ENCODE data around the gene HSPA6. TPM values are rescaled to one million over a fixed set of nuclear protein-coding genes. Genes with fewer than 3 reads are reported as not detected.

Gene HSPA6
- total and polyA plus RNA-seq, 4 experiments from 2014 or later, result 0.09 to 2.4 (median 2.4) TPM; not detected in 1

GRCh38 chr1:161483361-161483760, 41.0 kb upstream of the HSPA6 start:
- Mint-ChIP-seq H3K27me3 (peaks cover 11 to 15% of the 10 kb centered on the region in 2 donors), H3K9me3 (no peaks in the 10 kb centered on the region), H3K4me3 (no peak overlapping the region), H3K36me3 (no peaks in the 10 kb centered on the region), H3K4me1 (peaks cover 0 to 6% (median 4%) of the 10 kb centered on the region in 4 donors), H3K27ac (no peak overlapping the region)
- Histone ChIP-seq H3K27me3 (ENCODE audit: insufficient read depth, low read length) (peaks cover 3% of the 10 kb centered on the region), H3K9me3 (ENCODE audit: control insufficient read depth in 1 of 2, low read length in 2 of 2) (no peaks in the 10 kb centered on the region), H3K4me3 (ENCODE audit: low read length in 2 of 2) (no peak overlapping the region), H3K36me3 (ENCODE audit: insufficient read depth, low read length) (no peaks in the 10 kb centered on the region), H3K4me1 (ENCODE audit: insufficient read depth, low read length) (no peaks in the 10 kb centered on the region), H3K27ac (ENCODE audit: low read depth, low read length) (no peak overlapping the region)
- ChIA-PET POLR2A (ENCODE audit: partially characterized antibody) (interaction anchor here (0.7 kb wide), 1 partner anchor 57 kb away, joined by 3 read pairs; no protein-coding TSS in a partner anchor), CTCF (ENCODE audit: partially characterized antibody) (interaction anchor here (1.2 to 4.9 kb wide), 2 partner anchors 12 to 258 kb away, joined by 3 to 38 read pairs; no protein-coding TSS in a partner anchor)
- no peak for DNase-seq
- intact Hi-C loops (cut with micrococcal nuclease), result loop anchor here (10.0 kb wide), 3 partner anchors 61 to 551 kb away; partner anchors contain the start of gene FCGR3A

DNA sequence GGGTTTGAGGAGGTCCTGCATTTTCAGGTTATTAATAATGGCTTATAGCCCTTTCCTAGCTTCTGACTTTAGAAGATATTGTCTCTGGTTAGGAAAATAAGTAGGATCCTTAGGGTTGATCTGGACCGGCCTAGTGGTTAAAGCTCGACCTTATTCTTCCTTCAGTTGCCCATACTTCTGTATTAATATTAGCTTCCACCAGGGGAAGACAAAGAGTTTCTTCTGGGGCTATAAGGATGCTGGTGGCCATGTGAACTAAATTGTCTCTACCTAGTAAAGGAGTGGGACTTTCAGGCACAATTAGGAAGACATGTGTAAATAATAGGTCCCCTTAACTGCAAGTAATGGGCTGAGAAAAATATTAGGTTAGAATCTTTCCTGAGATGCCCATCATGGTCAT, 39.7 kb upstream of the HSPA6 start:
- intact Hi-C loops (cut with micrococcal nuclease), result loop anchor here (10.0 kb wide), 3 partner anchors 60 to 550 kb away; partner anchors contain the start of gene FCGR3A
- no peak overlapping the region for H3K27ac Mint-ChIP-seq
- Histone ChIP-seq H3K27ac (ENCODE audit: low read depth, low read length) (no peak overlapping the region), H3K27me3 (ENCODE audit: insufficient read depth, low read length) (peaks cover 3% of the 10 kb centered on the region), H3K4me1 (ENCODE audit: insufficient read depth, low read length) (no peaks in the 10 kb centered on the region), H3K36me3 (ENCODE audit: insufficient read depth, low read length) (no peaks in the 10 kb centered on the region), H3K4me3 (ENCODE audit: low read length in 2 of 2) (no peak overlapping the region), H3K9me3 (ENCODE audit: control insufficient read depth in 1 of 2, low read length in 2 of 2) (no peaks in the 10 kb centered on the region)
- ChIA-PET POLR2A (ENCODE audit: partially characterized antibody) (no interaction called here), CTCF (ENCODE audit: partially characterized antibody) (interaction anchor here (0.7 to 4.9 kb wide), 5 partner anchors 11 to 256 kb away, joined by 3 to 38 read pairs (median 3); no protein-coding TSS in a partner anchor)
- H3K36me3 Mint-ChIP-seq, result no peaks in the 10 kb centered on the region
- peaks cover 9 to 17% of the 10 kb centered on the region in 2 donors for H3K27me3 Mint-ChIP-seq
- H3K4me3 Mint-ChIP-seq, result no peak overlapping the region
- no peak for DNase-seq
- H3K9me3 Mint-ChIP-seq, result no peaks in the 10 kb centered on the region
- peaks cover 0 to 6% (median 4%) of the 10 kb centered on the region in 4 donors for H3K4me1 Mint-ChIP-seq

DNA sequence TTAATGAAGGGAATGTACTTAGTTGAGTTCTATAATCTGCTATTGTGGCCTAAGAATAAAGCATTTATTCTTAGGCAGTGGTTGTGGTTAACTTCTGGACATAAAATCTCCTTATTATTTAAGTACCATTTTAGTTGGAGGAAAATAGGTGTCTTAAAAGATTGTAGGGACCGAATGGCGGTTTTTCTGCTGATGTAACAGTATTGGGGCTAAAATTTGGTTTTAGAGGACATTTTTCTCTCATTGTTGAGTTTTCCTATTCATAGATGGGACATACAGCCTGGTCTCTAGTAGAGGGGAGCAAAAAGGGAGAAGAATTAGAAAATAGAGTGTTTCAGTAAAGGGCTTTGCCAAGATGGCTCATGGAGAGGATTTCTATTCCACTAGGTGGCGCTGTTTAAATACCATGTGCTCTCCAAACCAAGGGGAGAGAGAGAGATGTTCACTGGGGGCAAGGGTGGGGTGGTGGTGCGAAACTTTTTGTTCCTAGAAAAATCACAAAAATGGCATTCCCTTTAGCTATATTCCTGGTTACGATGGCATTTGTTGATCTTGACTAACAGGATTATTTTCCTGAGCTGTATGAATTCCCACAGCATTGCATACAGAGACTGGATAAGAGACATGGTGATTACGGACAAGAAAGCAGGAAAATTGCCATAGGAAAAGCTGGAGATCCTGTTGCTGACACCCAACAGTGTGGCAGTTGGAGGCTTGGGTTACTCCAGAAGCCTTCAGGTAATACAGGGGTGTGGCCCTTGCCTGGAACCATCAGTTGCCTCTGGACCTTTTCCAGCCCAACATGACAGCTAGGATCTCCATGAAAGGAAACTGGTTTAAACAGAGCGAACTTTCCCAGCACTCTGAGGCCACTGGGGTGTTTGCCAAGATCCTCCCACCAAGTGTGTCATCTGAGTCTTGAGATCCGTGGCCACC, 37.3 kb upstream of the HSPA6 start:
- Histone ChIP-seq H3K4me3 (ENCODE audit: low read length in 2 of 2) (no peak overlapping the region), H3K9me3 (ENCODE audit: control insufficient read depth in 1 of 2, low read length in 2 of 2) (no peaks in the 10 kb centered on the region), H3K27ac (ENCODE audit: low read depth, low read length) (no peak overlapping the region), H3K4me1 (ENCODE audit: insufficient read depth, low read length) (peaks cover 8% of the 10 kb centered on the region), H3K27me3 (ENCODE audit: insufficient read depth, low read length) (peaks cover 1% of the 10 kb centered on the region), H3K36me3 (ENCODE audit: insufficient read depth, low read length) (no peaks in the 10 kb centered on the region)
- ChIA-PET CTCF (ENCODE audit: partially characterized antibody) (interaction anchor here (0.6 to 2.4 kb wide), 12 partner anchors 8 to 549 kb away, joined by 3 to 51 read pairs (median 4); no protein-coding TSS in a partner anchor), POLR2A (ENCODE audit: partially characterized antibody) (interaction anchor here (1.1 kb wide), 1 partner anchor 240 kb away, joined by 4 read pairs; no protein-coding TSS in a partner anchor)
- peak overlapping the region in 1 of 7 donors; percentile 57 for H3K27ac Mint-ChIP-seq
- no peak overlapping the region for H3K4me3 Mint-ChIP-seq
- H3K9me3 Mint-ChIP-seq, result no peaks in the 10 kb centered on the region
- peaks cover 11 to 28% (median 18%) of the 10 kb centered on the region in 4 donors for H3K4me1 Mint-ChIP-seq
- DNase-seq, result peak; percentile 60 to 67 (median 64)
- peaks cover 7 to 18% of the 10 kb centered on the region in 2 donors for H3K27me3 Mint-ChIP-seq
- intact Hi-C loops (cut with micrococcal nuclease), result loop anchor here (1.0 to 10.0 kb wide), 5 partner anchors 58 to 548 kb away; partner anchors contain the start of gene FCGR3A
- H3K36me3 Mint-ChIP-seq, result no peaks in the 10 kb centered on the region

GRCh38 chr1:161491472-161491871, 32.9 kb upstream of the HSPA6 start:
- CTCF ChIA-PET (ENCODE audit: partially characterized antibody), result interaction anchor here (2.6 kb wide), 1 partner anchor 248 kb away, joined by 10 read pairs; no protein-coding TSS in a partner anchor
- H3K27ac ChIP-seq (ENCODE audit: low read depth, low read length), result no peak overlapping the region
- H3K9me3 ChIP-seq (ENCODE audit: control insufficient read depth in 1 of 2, low read length in 2 of 2), result no peaks in the 10 kb centered on the region
- Mint-ChIP-seq H3K27me3 (peaks cover 13 to 36% of the 10 kb centered on the region in 2 donors), H3K4me3 (peak overlapping the region in 2 of 8 donors; percentile 15 to 20), H3K9me3 (no peaks in the 10 kb centered on the region), H3K27ac (no peak overlapping the region), H3K36me3 (no peaks in the 10 kb centered on the region), H3K4me1 (peaks cover 11 to 32% (median 18%) of the 10 kb centered on the region in 4 donors)
- peaks cover 8% of the 10 kb centered on the region for H3K4me1 ChIP-seq (ENCODE audit: insufficient read depth, low read length)
- DNase-seq, result peak in 2 of 5 donors; percentile 9 to 22
- H3K36me3 ChIP-seq (ENCODE audit: insufficient read depth, low read length), result no peaks in the 10 kb centered on the region
- H3K27me3 ChIP-seq (ENCODE audit: insufficient read depth, low read length), result no peaks in the 10 kb centered on the region
- POLR2A ChIA-PET (ENCODE audit: partially characterized antibody), result no interaction called here
- no peak overlapping the region for H3K4me3 ChIP-seq (ENCODE audit: low read length in 2 of 2)
- intact Hi-C loops (cut with micrococcal nuclease), result no loop called here

DNA sequence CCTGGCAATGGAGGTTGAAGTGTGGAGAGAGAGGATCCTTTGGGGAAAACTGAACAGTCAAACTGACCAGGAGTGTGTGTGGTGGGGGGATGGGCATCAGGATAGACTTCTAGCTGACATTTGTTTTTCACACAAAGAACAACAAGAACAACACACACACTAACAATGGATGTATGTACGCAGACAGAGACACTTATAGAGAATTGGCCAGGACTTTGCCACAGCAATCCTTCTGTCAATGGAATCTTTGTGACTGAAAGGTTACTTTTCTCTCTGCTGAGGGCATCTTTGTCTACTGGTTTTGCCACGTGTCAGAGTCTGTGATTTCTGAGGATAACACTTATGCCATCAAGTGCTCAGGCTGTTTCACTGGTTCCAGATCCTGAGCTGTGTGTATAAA, 31.5 kb upstream of the HSPA6 start:
- Mint-ChIP-seq H3K4me3 (no peak overlapping the region), H3K27me3 (peaks cover 13 to 44% of the 10 kb centered on the region in 2 donors), H3K4me1 (peaks cover 11 to 26% (median 14%) of the 10 kb centered on the region in 4 donors), H3K36me3 (no peaks in the 10 kb centered on the region), H3K9me3 (no peaks in the 10 kb centered on the region), H3K27ac (no peak overlapping the region)
- H3K4me1 ChIP-seq (ENCODE audit: insufficient read depth, low read length), result peaks cover 8% of the 10 kb centered on the region
- no peaks in the 10 kb centered on the region for H3K9me3 ChIP-seq (ENCODE audit: control insufficient read depth in 1 of 2, low read length in 2 of 2)
- no peak overlapping the region for H3K27ac ChIP-seq (ENCODE audit: low read depth, low read length)
- H3K27me3 ChIP-seq (ENCODE audit: insufficient read depth, low read length), result no peaks in the 10 kb centered on the region
- no peak for DNase-seq
- ChIA-PET CTCF (ENCODE audit: partially characterized antibody) (interaction anchor here (2.6 kb wide), 1 partner anchor 247 kb away, joined by 10 read pairs; no protein-coding TSS in a partner anchor), POLR2A (ENCODE audit: partially characterized antibody) (no interaction called here)
- H3K4me3 ChIP-seq (ENCODE audit: low read length in 2 of 2), result no peak overlapping the region
- intact Hi-C loops (cut with micrococcal nuclease), result no loop called here
- H3K36me3 ChIP-seq (ENCODE audit: insufficient read depth, low read length), result no peaks in the 10 kb centered on the region

DNA sequence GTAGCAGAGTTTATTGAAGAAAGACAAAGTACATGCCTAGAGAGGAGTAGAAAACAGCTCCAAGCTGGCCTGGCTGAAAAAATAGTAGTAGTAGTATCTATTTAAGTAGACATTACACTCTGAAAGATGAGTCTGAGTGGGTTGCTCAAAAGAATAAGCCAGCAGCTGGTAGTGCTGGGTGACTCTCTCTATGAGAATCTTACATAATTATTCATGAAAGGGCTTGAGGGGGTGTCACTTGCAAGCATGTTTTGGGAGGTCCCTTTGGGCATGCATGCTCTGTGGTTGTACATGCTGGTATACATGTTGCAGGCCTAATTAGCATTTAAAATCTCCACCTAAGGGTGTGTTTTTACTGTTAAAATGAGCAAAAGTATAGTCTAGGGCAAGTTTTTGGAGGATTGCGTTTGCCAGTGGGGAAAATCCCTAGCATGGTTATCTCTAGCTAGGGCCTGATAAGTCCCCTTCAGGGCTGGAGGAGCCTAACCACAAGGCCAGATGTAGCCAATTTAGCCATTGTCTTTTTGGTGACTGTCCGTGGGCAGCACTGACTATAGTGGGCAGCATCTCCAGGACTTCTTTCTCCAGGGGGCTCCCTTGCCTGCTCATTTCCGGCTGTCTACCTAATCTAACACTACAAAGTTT, 30.1 kb upstream of the HSPA6 start:
- H3K9me3 ChIP-seq (ENCODE audit: control insufficient read depth in 1 of 2, low read length in 2 of 2), result no peaks in the 10 kb centered on the region
- no peaks in the 10 kb centered on the region for H3K27me3 ChIP-seq (ENCODE audit: insufficient read depth, low read length)
- no peak overlapping the region for H3K4me3 Mint-ChIP-seq
- peaks cover 17 to 40% of the 10 kb centered on the region in 2 donors for H3K27me3 Mint-ChIP-seq
- H3K4me1 ChIP-seq (ENCODE audit: insufficient read depth, low read length), result peaks cover 8% of the 10 kb centered on the region
- no peak overlapping the region for H3K27ac Mint-ChIP-seq
- intact Hi-C loops (cut with micrococcal nuclease), result no loop called here
- no peaks in the 10 kb centered on the region for H3K36me3 ChIP-seq (ENCODE audit: insufficient read depth, low read length)
- no peak for DNase-seq
- no peak overlapping the region for H3K4me3 ChIP-seq (ENCODE audit: low read length in 2 of 2)
- peaks cover 11 to 26% (median 14%) of the 10 kb centered on the region in 4 donors for H3K4me1 Mint-ChIP-seq
- ChIA-PET CTCF (ENCODE audit: partially characterized antibody) (no interaction called here), POLR2A (ENCODE audit: partially characterized antibody) (no interaction called here)
- H3K36me3 Mint-ChIP-seq, result no peaks in the 10 kb centered on the region
- no peak overlapping the region for H3K27ac ChIP-seq (ENCODE audit: low read depth, low read length)
- no peaks in the 10 kb centered on the region for H3K9me3 Mint-ChIP-seq
